ENCODE data around the gene PEX5L.
"Not testable (repeated sequence)": the region's sequence is repeated elsewhere in the genome, so short reads cannot be mapped to it uniquely, and the experiment has no call there.

The PEX5L gene

GRCh38 chr3:180008318-180008717, 28.4 kb downstream of the PEX5L start:
- not testable (repeated sequence) for DNase-seq

- no peak for DNase-seq
Observed at GRCh38 chr3:180004542-180004941, 32.2 kb downstream of the PEX5L start.

DNA sequence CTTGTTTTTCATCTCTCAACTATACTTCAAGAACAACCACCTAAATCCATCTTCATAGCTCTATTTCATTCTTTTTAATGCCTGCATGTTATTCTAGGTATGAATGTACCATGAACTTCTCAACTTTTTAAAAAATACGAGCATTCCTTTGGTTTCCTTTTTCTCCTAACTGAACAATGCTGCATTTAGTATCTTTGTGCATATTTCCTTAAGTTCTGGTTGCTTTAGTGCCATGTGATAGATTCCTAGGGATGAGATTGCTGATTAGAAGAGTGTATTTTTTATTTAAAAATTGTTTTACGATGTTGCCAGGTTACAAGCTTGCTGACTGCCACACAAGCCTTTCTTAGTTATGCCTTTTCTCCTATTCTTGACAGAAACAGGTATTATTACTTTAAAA, 34.7 kb downstream of the PEX5L start:
- DNase-seq: no peak

DNA sequence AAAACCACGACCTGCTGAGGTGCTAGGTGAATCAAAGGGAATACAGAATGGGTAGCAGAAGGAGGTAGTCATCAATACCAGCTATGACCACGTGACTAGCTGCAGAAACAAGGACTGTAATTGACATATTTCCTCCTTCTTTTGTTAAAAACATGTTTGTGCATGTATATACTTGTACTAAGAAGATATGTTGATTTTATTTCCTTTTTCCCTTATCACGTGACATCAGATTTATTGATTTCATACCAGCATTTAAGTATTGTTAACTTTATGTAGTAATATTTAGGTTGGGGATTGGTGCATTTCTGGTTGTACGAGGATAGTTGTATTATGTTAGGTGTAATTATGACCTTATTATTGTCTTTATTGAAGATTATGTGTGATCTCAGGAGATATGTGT, 36.2 kb downstream of the PEX5L start:
- DNase-seq: no peak

- DNase-seq: no peak
Observed at GRCh38 chr3:179995406-179995805, 41.3 kb downstream of the PEX5L start.

DNA sequence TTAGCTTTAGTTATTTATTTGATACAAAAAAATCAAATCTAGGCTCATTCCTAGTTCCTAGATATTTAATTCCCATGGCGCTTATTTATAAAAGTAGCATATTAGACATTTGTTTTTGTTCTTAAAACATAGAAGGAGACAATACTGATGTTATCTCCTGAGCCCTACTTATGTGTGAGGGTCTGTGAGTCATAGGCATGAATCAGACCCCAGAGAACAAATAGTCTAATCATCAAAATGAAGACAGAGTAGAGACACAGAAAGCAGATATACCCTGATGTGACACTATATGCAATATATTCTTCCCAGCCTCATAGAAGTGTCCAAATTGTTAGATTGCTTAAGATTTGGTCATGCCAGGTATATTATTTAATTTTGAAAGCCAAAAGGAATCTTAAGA, 44.9 kb downstream of the PEX5L start:
- no peak for DNase-seq

DNA sequence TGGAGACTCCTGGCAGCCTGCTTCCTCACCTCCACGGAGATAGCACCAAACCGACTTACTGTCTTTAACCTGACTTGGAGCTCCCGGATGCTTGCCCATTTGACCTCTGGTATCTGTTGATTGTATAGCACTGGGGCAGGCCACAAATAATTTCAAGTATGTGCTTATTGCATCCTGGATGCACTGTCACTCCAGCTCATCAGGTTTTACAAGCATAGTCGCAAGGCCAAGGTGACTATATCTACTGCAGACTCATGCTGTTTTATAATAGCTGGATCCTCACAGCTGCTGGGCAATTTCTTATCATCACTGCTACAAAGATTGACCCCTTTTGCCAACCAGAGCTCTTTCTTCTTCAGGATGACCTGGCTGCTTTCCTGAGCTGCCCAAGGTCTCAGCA, 45.6 kb downstream of the PEX5L start:
- DNase-seq: no peak

- DNase-seq: no peak
Observed at GRCh38 chr3:179981646-179982045, 55.1 kb downstream of the PEX5L start.

GRCh38 chr3:179977356-179977755, 59.4 kb downstream of the PEX5L start:
- no peak for DNase-seq

DNA sequence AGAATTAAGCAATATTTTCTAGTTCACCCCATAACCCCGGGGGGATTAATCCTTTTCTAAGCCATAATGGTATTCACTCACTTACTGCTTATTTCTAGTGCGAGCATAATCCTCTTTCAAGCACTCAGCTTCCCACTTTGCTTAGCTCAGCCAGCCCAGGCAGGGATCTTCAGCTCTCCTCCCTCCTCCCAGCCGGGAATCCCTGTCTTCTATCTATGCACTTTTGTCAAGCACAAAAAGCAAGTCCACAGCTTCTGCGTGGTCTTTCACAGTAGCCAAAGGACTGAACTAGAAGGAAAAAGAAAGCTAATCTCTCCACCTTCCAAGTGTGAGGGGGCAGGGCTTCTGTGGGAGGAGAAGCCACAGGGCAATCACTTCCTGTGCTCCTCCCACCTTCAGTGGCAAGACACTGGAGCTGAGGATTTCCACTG, 62.8 kb downstream of the PEX5L start:
- no peak for DNase-seq

DNA sequence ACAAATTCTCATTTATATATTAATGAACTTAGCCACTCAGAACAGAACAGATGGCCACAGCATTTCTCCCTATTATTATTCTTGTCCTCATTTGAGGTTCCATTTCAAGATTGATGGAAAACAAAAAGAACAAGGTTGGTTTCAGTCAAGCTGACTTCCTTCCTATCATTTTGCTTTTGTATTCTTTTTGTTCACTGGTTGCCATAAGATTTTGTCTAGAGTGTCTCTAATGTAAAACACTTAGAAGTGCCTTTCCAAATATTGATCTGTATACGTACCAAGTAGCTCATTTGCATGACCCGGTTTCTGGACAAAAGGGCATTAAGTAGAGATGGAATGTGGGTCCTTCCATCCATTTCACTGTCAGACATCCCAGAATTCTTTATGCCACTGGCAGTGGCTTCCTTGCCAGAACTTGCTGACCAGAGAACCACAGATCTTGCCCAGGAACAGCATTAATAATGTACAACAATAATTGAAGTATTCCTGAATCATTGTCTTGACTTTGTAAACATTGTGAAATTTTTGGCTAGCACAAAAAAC, 63.8 kb downstream of the PEX5L start:
- DNase-seq: no peak

- DNase-seq: no peak
Observed at GRCh38 chr3:179971280-179971679, 65.5 kb downstream of the PEX5L start.

DNA sequence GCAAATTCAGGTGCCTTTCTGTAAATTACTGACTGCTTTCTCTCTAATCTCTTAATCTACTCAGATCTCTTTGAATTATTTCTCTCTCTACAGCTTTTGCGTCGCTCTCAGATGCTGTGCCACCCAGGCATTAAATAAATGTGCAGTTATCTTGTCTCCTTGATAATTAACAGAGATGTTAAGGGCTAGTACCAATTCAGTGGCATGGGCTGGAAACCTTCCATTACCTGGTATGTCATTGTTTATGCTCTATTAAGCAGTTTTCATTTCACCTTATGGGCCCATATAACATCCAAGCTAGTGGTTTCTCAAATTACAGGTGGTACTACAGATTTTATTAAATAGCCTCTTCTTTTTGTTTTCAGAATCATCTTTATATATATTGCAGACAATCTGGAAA, 66.0 kb downstream of the PEX5L start:
- DNase-seq: no peak

DNA sequence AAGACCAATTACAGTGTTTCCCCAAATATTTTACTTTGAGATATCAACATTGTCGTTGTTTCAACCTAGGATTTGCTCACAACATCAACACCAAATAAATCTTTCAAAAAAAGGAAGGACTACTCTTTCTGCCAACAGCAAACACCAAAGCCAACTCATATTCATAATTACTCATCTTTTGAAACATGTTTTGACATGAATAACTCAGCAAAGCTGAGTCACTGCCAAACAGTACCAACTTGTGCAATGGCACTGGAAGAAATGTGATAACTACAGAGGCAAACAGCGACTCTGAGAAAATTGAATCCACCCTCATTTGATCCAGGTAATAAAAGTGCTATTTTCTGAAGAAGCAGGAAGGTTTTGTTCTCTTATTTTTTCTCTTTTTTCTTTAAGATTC, 67.2 kb downstream of the PEX5L start:
- no peak for DNase-seq

DNA sequence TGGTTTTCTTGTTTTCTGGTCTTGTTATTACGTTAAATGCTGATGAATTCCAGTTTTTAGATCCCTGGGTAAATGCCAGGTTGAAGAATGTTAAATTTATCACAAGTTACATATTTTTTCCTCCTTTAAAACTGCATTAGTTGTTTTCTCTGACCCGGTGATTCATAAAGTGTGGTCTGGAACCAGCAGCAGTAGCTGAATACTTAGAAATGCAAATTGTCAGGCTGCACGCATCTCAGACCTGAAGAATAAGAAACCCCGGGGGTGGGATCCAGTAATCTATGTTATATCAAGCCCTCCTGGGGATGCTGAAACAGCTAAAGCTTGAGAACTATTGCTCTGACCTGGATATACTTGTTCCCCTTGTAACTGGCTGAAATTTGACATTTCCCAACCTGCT, 69.1 kb downstream of the PEX5L start:
- DNase-seq: peak; percentile 3

DNA sequence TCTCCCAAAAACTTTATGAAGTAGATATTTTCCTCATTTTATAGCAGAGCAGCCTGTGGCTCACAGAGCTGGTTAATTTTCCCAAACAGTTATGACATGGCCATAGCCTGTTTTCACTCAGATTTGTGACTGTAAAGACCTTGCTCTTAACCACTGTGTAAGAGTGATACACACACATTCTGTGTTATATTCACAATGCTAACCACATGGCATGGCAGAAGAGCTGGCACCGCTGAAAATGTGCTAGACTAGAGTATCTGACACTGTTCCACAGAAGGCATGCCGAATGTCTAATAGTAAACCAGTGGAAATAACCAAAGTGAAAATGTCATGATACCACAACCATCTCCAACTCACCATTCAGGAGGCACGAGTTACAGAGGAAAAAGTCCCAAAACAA, 71.8 kb downstream of the PEX5L start:
- no peak for DNase-seq

DNA sequence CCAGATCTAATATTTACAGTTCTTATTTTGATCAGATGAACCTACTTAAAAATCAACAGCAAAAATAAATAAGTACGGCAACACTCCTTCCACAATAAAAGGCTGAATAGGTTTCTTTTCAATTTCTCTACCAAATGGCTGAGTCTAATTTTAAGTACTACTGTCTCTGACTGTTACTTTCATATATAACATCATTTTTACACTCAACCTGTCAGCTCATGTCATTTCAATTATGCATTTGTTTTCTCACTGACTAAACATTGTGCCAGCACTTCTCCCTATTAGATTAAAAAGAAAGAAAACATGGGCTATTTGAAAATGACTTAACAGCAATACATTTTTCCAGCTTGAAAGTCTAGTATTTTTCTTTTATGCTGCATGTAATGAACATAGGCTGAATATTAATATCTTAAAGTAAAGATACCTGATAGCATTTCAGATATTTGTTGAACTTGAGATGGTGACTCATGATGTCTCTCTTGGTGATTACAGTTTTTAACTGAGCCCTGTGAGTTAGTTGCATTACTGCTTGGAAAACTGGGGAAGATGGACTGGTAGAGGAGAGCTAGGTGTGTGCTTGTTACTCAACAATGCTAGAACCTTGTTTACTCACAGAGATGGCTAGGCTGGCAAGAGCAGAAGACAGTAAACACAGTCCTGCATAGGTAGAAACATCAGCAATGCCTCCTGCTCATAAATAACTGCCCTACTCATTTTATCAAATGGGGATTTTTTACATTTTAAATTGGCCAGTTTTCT, 73.9 kb downstream of the PEX5L start:
- DNase-seq: no peak

DNA sequence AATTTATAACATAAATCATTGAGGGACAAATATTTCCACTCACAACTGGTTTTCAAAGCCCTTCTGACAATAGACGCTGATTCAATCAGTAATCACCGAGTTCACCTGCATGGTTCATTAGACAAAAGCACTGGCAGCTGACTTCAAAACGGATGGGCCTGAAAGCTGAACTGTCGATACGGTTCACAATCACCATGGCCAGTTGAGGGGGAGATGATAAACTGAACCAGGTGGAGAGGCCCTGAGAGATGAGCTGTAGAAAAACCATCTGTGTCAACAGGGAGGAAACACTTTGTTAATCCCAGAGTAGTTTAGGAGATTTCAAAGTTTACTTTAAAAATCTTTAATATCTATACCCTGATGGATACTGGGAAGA, 75.0 kb downstream of the PEX5L start:
- DNase-seq: no peak

DNA sequence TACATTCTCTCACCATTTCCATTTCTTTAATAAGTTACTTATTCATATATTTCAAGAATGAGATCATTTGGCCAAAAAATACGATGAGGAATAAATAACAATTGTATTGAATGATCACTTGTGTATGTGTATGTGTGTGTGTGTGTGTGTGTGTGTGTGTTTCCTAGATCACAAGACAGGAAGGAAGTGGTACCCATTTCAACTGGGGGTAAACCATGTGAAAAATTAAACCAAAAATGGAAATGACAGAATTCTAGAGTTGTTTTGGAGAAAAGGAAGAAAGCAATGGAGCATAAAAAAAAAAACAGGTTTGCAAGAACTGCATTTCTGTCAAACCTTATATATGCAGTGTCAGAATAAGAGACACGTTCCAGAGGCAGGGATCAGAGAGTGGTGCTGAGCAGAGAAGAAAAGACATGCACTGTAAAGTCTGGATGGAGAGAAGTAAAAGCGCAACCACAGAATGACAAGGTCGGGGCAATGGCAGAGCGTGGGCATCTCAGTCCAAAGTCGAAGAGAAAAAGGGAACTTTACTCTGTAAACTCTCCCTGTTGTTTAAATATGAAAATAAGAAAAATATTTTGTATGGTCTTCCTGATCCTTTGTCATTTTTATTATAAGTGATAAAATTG, 75.5 kb downstream of the PEX5L start:
- DNase-seq: no peak

DNA sequence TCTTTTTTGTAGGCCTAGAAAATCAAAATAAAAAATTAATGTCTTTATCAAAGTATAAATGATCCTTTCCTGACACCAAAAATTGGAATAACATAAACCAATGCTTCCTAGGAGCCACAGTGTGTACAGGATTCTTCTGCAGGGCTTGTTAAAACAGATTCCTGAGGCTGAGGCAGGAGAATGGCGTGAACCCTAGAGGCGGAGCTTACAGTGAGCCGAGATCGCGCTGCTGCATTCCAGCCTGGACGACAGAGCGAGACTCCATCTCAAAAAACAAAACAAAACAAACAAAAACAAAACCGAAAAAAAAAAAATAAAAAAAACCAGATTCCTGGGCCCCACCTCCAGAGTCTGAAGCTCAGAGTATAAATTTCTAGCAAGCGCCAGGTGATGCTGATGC, 78.0 kb downstream of the PEX5L start:
- no peak for DNase-seq

DNA sequence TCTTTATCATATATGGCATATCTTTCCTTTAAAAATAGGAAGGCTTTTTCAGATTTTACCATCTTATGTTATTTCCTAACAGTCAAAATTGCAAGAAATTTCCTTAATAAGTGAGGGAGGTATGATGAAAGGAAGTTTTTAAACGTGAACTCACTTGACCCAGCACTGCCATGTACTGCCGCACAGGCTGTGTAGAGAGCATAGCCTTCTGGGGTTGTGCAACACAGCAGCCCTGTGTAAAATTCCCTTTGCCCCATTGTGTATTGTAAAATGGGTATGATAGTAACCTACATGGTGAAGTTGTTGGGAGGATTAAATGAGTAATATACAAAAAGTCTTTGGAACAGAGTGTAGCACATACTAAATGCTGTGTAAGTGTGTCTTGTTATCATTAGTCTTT, 78.6 kb downstream of the PEX5L start:
- DNase-seq: no peak

GRCh38 chr3:179957264-179957845, 79.4 kb downstream of the PEX5L start:
- no peak for DNase-seq

- no peak for DNase-seq
Observed at GRCh38 chr3:179956416-179956830, 80.3 kb downstream of the PEX5L start.

GRCh38 chr3:179955809-179956208, 80.9 kb downstream of the PEX5L start:
- DNase-seq: no peak

All from stimulated activated CD4-positive, alpha-beta T cell treated with anti-CD3 and anti-CD28 coated beads, Interleukin-1b, Interleukin-23, amount 100 ng/mL, for 48 hours (primary cell).